K562 (cell line): Measurements from ENCODE around the gene OPRL1. TPM values are rescaled to one million over a fixed set of nuclear protein-coding genes. Genes with fewer than 3 reads are reported as not detected.

Experiments used
- CBFA2T3 ChIP-seq: fragments of 450-650 bp; IDR thresholded peaks from 2 replicates; pipeline ENCODE4 v1.6.1; 2017
- CBX5 ChIP-seq: IDR thresholded peaks from 2 replicates; pipeline ENCODE4 v1.6.1; 2014; ENCODE audit warnings: low read depth, borderline replicate concordance
- FOSL1 ChIP-seq: fragments of 200-800 bp; sonication (Bioruptor generic); conservative IDR thresholded peaks from 2 replicates; pipeline ENCODE4 v1.6.1; 2016; ENCODE audit warnings: missing genetic modification characterization, missing compliant biosample characterization
- HES1 ChIP-seq: fragments of 450-650 bp; IDR thresholded peaks from 2 replicates; pipeline ENCODE4 v1.6.1; 2016; ENCODE audit warnings: low read depth, mild to moderate bottlenecking, moderate library complexity
- KDM5B ChIP-seq: fragments of 200-600 bp; sonication (generic); IDR thresholded peaks from 2 replicates; pipeline ENCODE4 v1.6.1; 2012; ENCODE audit warnings: low read depth, mild to moderate bottlenecking, moderate library complexity, low read length, control low read depth, inconsistent platforms; ENCODE audit not compliant: insufficient replicate concordance
- LCOR ChIP-seq: sonication (generic); formaldehyde crosslinking; IDR thresholded peaks from 2 replicates; pipeline ENCODE4 v1.8.0; 2022; ENCODE audit warnings: mild to moderate bottlenecking, missing genetic modification reagents
- MTF1 ChIP-seq: fragments of 250-450 bp; sonication (Bioruptor Pico); IDR thresholded peaks from 2 replicates; pipeline ENCODE4 v1.9.0; 2021; ENCODE audit warnings: moderate library complexity, mild to moderate bottlenecking, inconsistent platforms, borderline replicate concordance
- NR2C1 ChIP-seq, 2 experiments: fragments of 450-650 bp; IDR thresholded peaks; 2 replicates each; pipeline ENCODE4 v1.6.1; 2017; ENCODE audit warnings: mild to moderate bottlenecking in 2 of 2, antibody characterized with exemption in 1 of 2, inconsistent platforms in 1 of 2, missing compliant biosample characterization in 1 of 2, missing genetic modification characterization in 1 of 2
- SP2 ChIP-seq: IDR thresholded peaks from 2 replicates; pipeline ENCODE4 v1.6.1; 2011; ENCODE audit warnings: mild to moderate bottlenecking, low read depth, low read length, moderate library complexity; ENCODE audit not compliant: poor library complexity, severe bottlenecking; ENCODE audit errors: extremely low read depth
- TRIM25 ChIP-seq: fragments of 450-650 bp; IDR thresholded peaks from 2 replicates; pipeline ENCODE4 v1.7.0; 2016; ENCODE audit warnings: borderline replicate concordance
- U2AF2 ChIP-seq: fragments of 200-400 bp; formaldehyde crosslinking; optimal IDR thresholded peaks from 2 replicates; pipeline ENCODE3; 2017; ENCODE audit warnings: low read depth, mild to moderate bottlenecking, low read length
- ZNF212 ChIP-seq: fragments of 450-650 bp; formaldehyde crosslinking; IDR thresholded peaks from 2 replicates; pipeline ENCODE4 v1.4.0; 2020; ENCODE audit warnings: mild to moderate bottlenecking
- ZNF23 ChIP-seq: fragments of 250-450 bp; sonication (Bioruptor Pico); IDR thresholded peaks from 2 replicates; pipeline ENCODE4 v1.4.0; 2020; ENCODE audit warnings: mild to moderate bottlenecking
- ZNF778 ChIP-seq: fragments of 450-650 bp; formaldehyde crosslinking; IDR thresholded peaks from 2 replicates; pipeline ENCODE4 v1.4.0; 2020; ENCODE audit warnings: mild to moderate bottlenecking, moderate library complexity
- ZNF79 ChIP-seq: fragments of 250-450 bp; sonication (Bioruptor Pico); IDR thresholded peaks from 2 replicates; pipeline ENCODE4 v1.4.0; 2020; ENCODE audit warnings: low read depth, mild to moderate bottlenecking, moderate library complexity
- polyA plus RNA-seq, 8 experiments: library from polyadenylated mRNA; depleted of rRNA in 4 of 8; stranded (reverse) in 5 of 8; unstranded in 3 of 8; fragments of >200 nt; fragmentation: Nextera tagmentation in 2 of 8; fragmentation: Illumina TruSeq in 1 of 8; extraction: Ambion mirVana in 2 of 8; extraction: Trizol in 1 of 8; gene quantifications; 2 replicates each; pipeline versions ENCODE4 v1.2.1 to v1.2.3, GENCODE V29; 2011 to 2014; ENCODE audit warnings: inconsistent platforms in 1 of 8, missing spikeins in 1 of 8
- total RNA-seq, 7 experiments: library from RNA; depleted of rRNA in 6 of 7; stranded (reverse); fragments of >200 nt in 6 of 7; fragmentation: Illumina TruSeq in 2 of 7; extraction: Trizol in 2 of 7; gene quantifications; 2 replicates each; pipeline versions ENCODE4 v1.2.1 to v1.2.3, GENCODE V29; 2011 to 2021; ENCODE audit warnings: low replicate concordance in 1 of 7
- TF ChIP-seq, protein P1 (sequence below): fragments of 250-450 bp; sonication (Bioruptor Pico); IDR thresholded peaks from 2 replicates; pipeline ENCODE4 v1.5.0; 2020; ENCODE audit warnings: mild to moderate bottlenecking
- TF ChIP-seq, protein P2 (sequence below): fragments of 250-450 bp; sonication (Bioruptor Pico); IDR thresholded peaks from 2 replicates; pipeline ENCODE4 v1.4.0; 2020; ENCODE audit warnings: mild to moderate bottlenecking, moderate library complexity

OPRL1 gene
- total and polyA plus RNA-seq, 9 of the 15 experiments (the other 6 are each of a cell fraction or from before 2014, with no cell fraction given) = 0.06 to 0.33 (median 0.11) TPM; not detected in 2

DNA sequence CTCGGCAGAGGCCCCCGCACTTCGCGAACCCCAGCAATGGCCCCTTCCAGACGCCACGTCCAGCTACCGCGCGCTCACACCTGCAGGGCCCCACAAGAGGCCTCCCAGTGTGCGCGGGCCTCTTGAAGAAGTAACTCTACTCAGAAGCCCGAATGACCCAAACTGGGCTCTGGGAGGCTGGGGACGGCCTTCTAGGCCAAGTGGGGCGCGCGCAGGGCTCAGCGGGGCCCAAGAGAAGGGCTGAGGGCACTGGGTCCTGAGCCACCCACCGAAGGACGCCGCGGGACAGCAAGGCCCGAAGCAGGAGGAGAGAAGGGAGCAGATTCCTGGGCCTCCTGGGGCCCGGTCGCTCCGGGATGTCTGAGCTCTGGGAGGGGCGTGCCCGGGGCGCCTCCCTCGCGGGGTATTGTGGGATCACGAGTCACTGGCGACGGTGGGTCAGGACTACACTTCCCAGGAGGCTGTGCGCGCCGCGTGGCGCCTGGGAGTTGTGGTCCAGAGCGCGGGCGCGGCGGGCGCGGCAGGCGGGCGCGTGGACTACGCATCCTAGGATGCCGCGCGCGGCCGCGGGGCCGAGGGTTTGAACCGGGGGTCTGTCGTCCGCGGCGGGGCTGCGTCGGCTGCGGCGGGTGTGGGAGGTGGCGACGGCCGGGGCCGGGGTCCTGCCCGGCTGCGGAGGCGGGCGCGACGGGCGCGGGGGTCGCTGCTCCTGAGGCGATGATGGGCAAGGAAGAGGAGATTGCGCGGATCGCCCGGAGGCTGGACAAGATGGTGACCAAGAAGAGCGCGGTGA, 17.1 kb upstream of the OPRL1 start, which contains the start of gene TCEA2 (continued):
- TF ChIP-seq, protein P1, sequence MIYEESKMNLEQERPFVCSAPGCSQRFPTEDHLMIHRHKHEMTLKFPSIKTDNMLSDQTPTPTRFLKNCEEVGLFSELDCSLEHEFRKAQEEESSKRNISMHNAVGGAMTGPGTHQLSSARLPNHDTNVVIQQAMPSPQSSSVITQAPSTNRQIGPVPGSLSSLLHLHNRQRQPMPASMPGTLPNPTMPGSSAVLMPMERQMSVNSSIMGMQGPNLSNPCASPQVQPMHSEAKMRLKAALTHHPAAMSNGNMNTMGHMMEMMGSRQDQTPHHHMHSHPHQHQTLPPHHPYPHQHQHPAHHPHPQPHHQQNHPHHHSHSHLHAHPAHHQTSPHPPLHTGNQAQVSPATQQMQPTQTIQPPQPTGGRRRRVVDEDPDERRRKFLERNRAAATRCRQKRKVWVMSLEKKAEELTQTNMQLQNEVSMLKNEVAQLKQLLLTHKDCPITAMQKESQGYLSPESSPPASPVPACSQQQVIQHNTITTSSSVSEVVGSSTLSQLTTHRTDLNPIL = no peak
- TF ChIP-seq ZNF212 (CRISPR knock-in tag) (peak; percentile 45; the same call in 1 of the 2 replicates), LCOR (CRISPR knock-in tag) (0 out of 2 replicates have a peak, but pooled peaks have one; percentile 45), NR2C1 (IDR thresholded peaks at IDR 0.05) (no peak), NR2C1 (tag; IDR thresholded peaks at IDR 0.05) (peak; percentile 93), CBX5 (no peak), ZNF79 (no peak), SP2 (no peak), U2AF2 (no peak), MTF1 (CRISPR knock-in tag) (no peak), ZNF23 (no peak), HES1 (no peak), KDM5B (peak; percentile 88), FOSL1 (0 out of 2 replicates have a peak, but pooled peaks have one; percentile 18), TRIM25 (no peak), ZNF778 (CRISPR knock-in tag) (no peak), CBFA2T3 (no peak)
- TF ChIP-seq, protein P2, sequence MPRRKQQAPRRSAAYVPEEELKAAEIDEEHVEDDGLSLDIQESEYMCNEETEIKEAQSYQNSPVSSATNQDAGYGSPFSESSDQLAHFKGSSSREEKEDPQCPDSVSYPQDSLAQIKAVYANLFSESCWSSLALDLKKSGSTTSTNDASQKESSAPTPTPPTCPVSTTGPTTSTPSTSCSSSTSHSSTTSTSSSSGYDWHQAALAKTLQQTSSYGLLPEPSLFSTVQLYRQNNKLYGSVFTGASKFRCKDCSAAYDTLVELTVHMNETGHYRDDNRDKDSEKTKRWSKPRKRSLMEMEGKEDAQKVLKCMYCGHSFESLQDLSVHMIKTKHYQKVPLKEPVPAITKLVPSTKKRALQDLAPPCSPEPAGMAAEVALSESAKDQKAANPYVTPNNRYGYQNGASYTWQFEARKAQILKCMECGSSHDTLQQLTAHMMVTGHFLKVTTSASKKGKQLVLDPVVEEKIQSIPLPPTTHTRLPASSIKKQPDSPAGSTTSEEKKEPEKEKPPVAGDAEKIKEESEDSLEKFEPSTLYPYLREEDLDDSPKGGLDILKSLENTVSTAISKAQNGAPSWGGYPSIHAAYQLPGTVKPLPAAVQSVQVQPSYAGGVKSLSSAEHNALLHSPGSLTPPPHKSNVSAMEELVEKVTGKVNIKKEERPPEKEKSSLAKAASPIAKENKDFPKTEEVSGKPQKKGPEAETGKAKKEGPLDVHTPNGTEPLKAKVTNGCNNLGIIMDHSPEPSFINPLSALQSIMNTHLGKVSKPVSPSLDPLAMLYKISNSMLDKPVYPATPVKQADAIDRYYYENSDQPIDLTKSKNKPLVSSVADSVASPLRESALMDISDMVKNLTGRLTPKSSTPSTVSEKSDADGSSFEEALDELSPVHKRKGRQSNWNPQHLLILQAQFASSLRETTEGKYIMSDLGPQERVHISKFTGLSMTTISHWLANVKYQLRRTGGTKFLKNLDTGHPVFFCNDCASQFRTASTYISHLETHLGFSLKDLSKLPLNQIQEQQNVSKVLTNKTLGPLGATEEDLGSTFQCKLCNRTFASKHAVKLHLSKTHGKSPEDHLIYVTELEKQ (CRISPR knock-in tag) = no peak
